ENCODE results near the gene PRR35. TPM values are rescaled to one million over a fixed set of nuclear protein-coding genes. Genes with fewer than 3 reads are reported as not detected.
A peak's percentile ranks its signal among the peaks of the same experiment; 100 is the strongest.

PRR35 gene
- total RNA-seq, 1 donor from 2014 or later: not detected

GRCh38 chr16:588639-588888 is 28.4 kb downstream of the PRR35 start:
- TF ChIP-seq POLR2AphosphoS5 (IDR thresholded peaks at IDR 0.05; ENCODE audit: insufficient read depth in 1 of 2, low read depth in 1 of 2) (no peak), POLR2A (IDR thresholded peaks at IDR 0.05) (no peak), CTCF (IDR thresholded peaks at IDR 0.05) (no peak)
- intact Hi-C loops (cut with DNase I): no loop called here
- H3K27me3 ChIP-seq: no peaks in the 10 kb centered on the region
- peak overlapping the region; percentile 96 for H3K27ac ChIP-seq
- no peaks in the 10 kb centered on the region for H3K36me3 ChIP-seq
- DNase-seq (ENCODE audit: extremely low spot score in 2 of 2): no peak
- H3K4me1 ChIP-seq: peaks cover 57% of the 10 kb centered on the region
- H3K9me3 ChIP-seq: no peaks in the 10 kb centered on the region
- H3K4me3 ChIP-seq: peak overlapping the region; percentile 67 to 79

GRCh38 chr16:588889-589657 is 28.9 kb downstream of the PRR35 start:
- H3K4me3 ChIP-seq: peak overlapping the region; percentile 67 to 79
- no peaks in the 10 kb centered on the region for H3K27me3 ChIP-seq
- DNase-seq (ENCODE audit: extremely low spot score in 2 of 2): peak in 1 of 2 donors; percentile 98
- H3K9me3 ChIP-seq: no peaks in the 10 kb centered on the region
- no peaks in the 10 kb centered on the region for H3K36me3 ChIP-seq
- TF ChIP-seq CTCF (IDR thresholded peaks at IDR 0.05) (no peak), POLR2A (IDR thresholded peaks at IDR 0.05) (peak in 1 of 2 donors; percentile 69), POLR2AphosphoS5 (IDR thresholded peaks at IDR 0.05; ENCODE audit: insufficient read depth in 1 of 2, low read depth in 1 of 2) (peak; percentile 34 to 85)
- H3K27ac ChIP-seq: peak overlapping the region; percentile 96
- intact Hi-C loops (cut with DNase I): no loop called here
- peaks cover 58% of the 10 kb centered on the region for H3K4me1 ChIP-seq

- Histone ChIP-seq H3K27me3 (no peaks in the 10 kb centered on the region), H3K4me1 (peaks cover 58% of the 10 kb centered on the region), H3K36me3 (no peaks in the 10 kb centered on the region), H3K27ac (peak within 1 kb of the TSS; percentile 96), H3K9me3 (no peaks in the 10 kb centered on the region), H3K4me3 (peak within 1 kb of the TSS; percentile 83 to 96)
- TF ChIP-seq CTCF (IDR thresholded peaks at IDR 0.05) (no peak), POLR2A (IDR thresholded peaks at IDR 0.05) (no peak), POLR2AphosphoS5 (IDR thresholded peaks at IDR 0.05; ENCODE audit: insufficient read depth in 1 of 2, low read depth in 1 of 2) (peak in 1 of 2 donors; percentile 70)
- intact Hi-C loops (cut with DNase I): no loop called here
- DNase-seq (ENCODE audit: extremely low spot score in 2 of 2): peak; percentile 99
Measured at GRCh38 chr16:589658-590187, 29.5 kb downstream of the PRR35 start, which contains the start of gene RAB40C. TSS of gene RAB40C (plus strand) at chr16:590066. CDS start at chr16:590292, 226 bp downstream.

- H3K36me3 ChIP-seq: no peaks in the 10 kb centered on the region
- peak overlapping the region; percentile 83 to 96 for H3K4me3 ChIP-seq
- H3K9me3 ChIP-seq: no peaks in the 10 kb centered on the region
- no peak for DNase-seq (ENCODE audit: extremely low spot score in 2 of 2)
- H3K27ac ChIP-seq: peak overlapping the region; percentile 77
- TF ChIP-seq POLR2A (IDR thresholded peaks at IDR 0.05) (no peak), POLR2AphosphoS5 (IDR thresholded peaks at IDR 0.05; ENCODE audit: insufficient read depth in 1 of 2, low read depth in 1 of 2) (no peak), CTCF (IDR thresholded peaks at IDR 0.05) (no peak)
- H3K4me1 ChIP-seq: peaks cover 64% of the 10 kb centered on the region
- no peaks in the 10 kb centered on the region for H3K27me3 ChIP-seq
- intact Hi-C loops (cut with DNase I): no loop called here
Measured at GRCh38 chr16:590188-590814, 30.1 kb downstream of the PRR35 start.

GRCh38 chr16:590815-591200 is 30.6 kb downstream of the PRR35 start:
- no peaks in the 10 kb centered on the region for H3K9me3 ChIP-seq
- no peaks in the 10 kb centered on the region for H3K27me3 ChIP-seq
- H3K4me1 ChIP-seq: peaks cover 69% of the 10 kb centered on the region
- H3K4me3 ChIP-seq: peak overlapping the region; percentile 83 to 96
- H3K36me3 ChIP-seq: no peaks in the 10 kb centered on the region
- intact Hi-C loops (cut with DNase I): no loop called here
- TF ChIP-seq POLR2A (IDR thresholded peaks at IDR 0.05) (no peak), POLR2AphosphoS5 (IDR thresholded peaks at IDR 0.05; ENCODE audit: insufficient read depth in 1 of 2, low read depth in 1 of 2) (no peak), CTCF (IDR thresholded peaks at IDR 0.05) (no peak)
- DNase-seq (ENCODE audit: extremely low spot score in 2 of 2): no peak
- peak overlapping the region; percentile 77 for H3K27ac ChIP-seq
